Fibroblast of pulmonary artery (primary cell): ENCODE results near the gene DDX20.

Experiments
- DNase-seq: peaks from one replicate; pipeline ENCODE4 v3.0.0-alpha.2; 2010; ENCODE audit warnings: low read depth
- H3K4me3 ChIP-seq: replicated peaks from 2 replicates; pipeline ENCODE4 v1.5.1; 2011; ENCODE audit warnings: low read depth, mild to moderate bottlenecking, control low read depth, low read length, moderate library complexity
- CTCF ChIP-seq: IDR thresholded peaks from 2 replicates; pipeline ENCODE4 v1.5.1; 2011; ENCODE audit warnings: mild to moderate bottlenecking, control low read depth, low read length, inconsistent platforms; ENCODE audit errors: missing control alignments

DDX20 gene

GRCh38 chr1:111786669-111787207 is 31.0 kb downstream of the DDX20 start:
- no peak for TF ChIP-seq CTCF
- DNase-seq, result no peak
- H3K4me3 ChIP-seq, result no peak overlapping the region

GRCh38 chr1:111789142-111789541 is 33.4 kb downstream of the DDX20 start:
- DNase-seq, result peak; percentile 38
- no peak overlapping the region for H3K4me3 ChIP-seq
- TF ChIP-seq CTCF, result no peak

GRCh38 chr1:111789666-111790316 is 34.1 kb downstream of the DDX20 start:
- peak; percentile 71 for DNase-seq
- H3K4me3 ChIP-seq, result no peak overlapping the region
- no peak for TF ChIP-seq CTCF

- H3K4me3 ChIP-seq, result no peak overlapping the region
- no peak for TF ChIP-seq CTCF
- no peak for DNase-seq
These were observed 36.1 kb downstream of the DDX20 start for GRCh38 chr1:111791776-111792175.

- no peak for TF ChIP-seq CTCF
- DNase-seq, result no peak
- no peak overlapping the region for H3K4me3 ChIP-seq
These were observed 36.5 kb downstream of the DDX20 start for GRCh38 chr1:111792249-111792648.

GRCh38 chr1:111793923-111794322 is 38.2 kb downstream of the DDX20 start:
- TF ChIP-seq CTCF, result no peak

GRCh38 chr1:111795401-111795800 is 39.7 kb downstream of the DDX20 start:
- H3K4me3 ChIP-seq, result no peak overlapping the region
- no peak for DNase-seq
- no peak for TF ChIP-seq CTCF

More at GRCh38 chr1:111793923-111794322, 38.2 kb downstream of the DDX20 start:
- no peak overlapping the region for H3K4me3 ChIP-seq
- DNase-seq, result no peak
